ENCODE results near the gene TMEM54. TPM values are rescaled to one million over a fixed set of nuclear protein-coding genes. Genes with fewer than 3 reads are reported as not detected.

TMEM54 gene
- total and polyA plus RNA-seq, 10 of the 15 experiments (the other 5 are each of a cell fraction or from before 2014, with no cell fraction given), result 0.07 to 0.94 (median 0.56) TPM; not detected in 1

- ATAC-seq, result no peak
- WGBS (ENCODE audit: insufficient coverage, insufficient replicate concordance, low lambda C conversion rate, missing lambda C conversion rate), result 62% methylated on average over 6 of the region's 6 CpGs
- ChIA-PET POLR2A (interaction anchor here (0.6 to 0.7 kb wide), 2 partner anchors 66 to 418 kb away, joined by 3 read pairs; no protein-coding TSS in a partner anchor), CTCF (interaction anchor here (1.0 kb wide), 1 partner anchor 128 kb away, joined by 3 read pairs; no protein-coding TSS in a partner anchor), SMC1A (ENCODE audit: uncharacterized antibody, unreplicated experiment) (no interaction called here), RAD21 (ENCODE audit: unreplicated experiment) (interaction anchor here (0.6 kb wide), 1 partner anchor 416 kb away, joined by 5 read pairs; no protein-coding TSS in a partner anchor)
- H3K4me3 ChIP-seq, result no peak overlapping the region
- no peaks in the 10 kb centered on the region for H3K4me1 ChIP-seq (ENCODE audit: control insufficient read depth, insufficient read depth, low read length)
- no peaks in the 10 kb centered on the region for H4K20me1 ChIP-seq (ENCODE audit: control insufficient read depth, insufficient read depth)
- H3K27me3 ChIP-seq (replicated peaks in 1 of 2; ENCODE audit: control insufficient read depth in 2 of 2, insufficient read depth in 2 of 2, low read length in 1 of 2), result peaks cover 0 to 5% of the 10 kb centered on the region in 2 experiments; a peak in 2 of 4 replicates
- no peak for FAIRE-seq
- H3K27ac ChIP-seq (ENCODE audit: control insufficient read depth, insufficient read depth), result no peak overlapping the region
- in situ Hi-C loops (cut with MboI), result loop anchor here (25.0 kb wide), 1 partner anchor 686 kb away; no protein-coding TSS in a partner anchor
- H3K4me2 ChIP-seq (ENCODE audit: control insufficient read depth, insufficient read depth), result no peak overlapping the region
- no TSS peak for BruUV-seq (replicated peaks)
- no peaks in the 10 kb centered on the region for H3K79me2 ChIP-seq (ENCODE audit: control insufficient read depth, insufficient read depth, low read length)
- H2AFZ ChIP-seq (ENCODE audit: control insufficient read depth, low read depth, low read length), result no peak overlapping the region
- H3K9me3 ChIP-seq (replicated peaks; ENCODE audit: control insufficient read depth, insufficient read depth, low read length), result no peaks in the 10 kb centered on the region
- no peak overlapping the region for H3K9ac ChIP-seq (ENCODE audit: control insufficient read depth, insufficient read depth, low read length)
- intact Hi-C loops (cut with micrococcal nuclease; ENCODE audit: unreplicated experiment), result no loop called here
- TF ChIP-seq FOXM1 (IDR thresholded peaks at IDR 0.05; ENCODE audit: low read depth, low read length), result no peak
- no peak for TF ChIP-seq HSF1 (IDR thresholded peaks at IDR 0.05; ENCODE audit: low read depth, low read length)
- TF ChIP-seq RB1 (IDR thresholded peaks at IDR 0.05; ENCODE audit: borderline replicate concordance), result no peak
- H3K36me3 ChIP-seq (ENCODE audit: control insufficient read depth in 2 of 2, insufficient read depth in 2 of 2, low read length in 1 of 2), result no peaks in the 10 kb centered on the region
- DNase-seq (ENCODE audit: low read depth, low spot score), result no peak
These were observed 25.4 kb upstream of the TMEM54 start for GRCh38 chr1:32926562-32926961.

Data from GM12878 (cell line).